B cell (primary cell): ENCODE data around the gene ZCCHC7. TPM values are rescaled to one million over a fixed set of nuclear protein-coding genes. Genes with fewer than 3 reads are reported as not detected.

Experiments
- ATAC-seq: fragments of 200-7000 bp; cut with Tn5 transposase; one replicate; pipeline ENCODE4 v1.10.0; 2021; ENCODE audit warnings: low read depth, mild to moderate bottlenecking, moderate number of reproducible peaks, moderate library complexity
- CTCF ChIA-PET: fragments of 350-600 bp; sonication (Branson Sonifier 250); formaldehyde crosslinking; loops from one replicate; lab custom pipeline; 2021; ENCODE audit warnings: antibody characterized with exemption, inconsistent platforms; lab: Charles Lee
- POLR2A ChIA-PET: fragments of 350-600 bp; sonication (Branson Sonifier 250); formaldehyde crosslinking; loops from one replicate; lab custom pipeline; 2021; ENCODE audit warnings: antibody characterized with exemption; lab: Charles Lee
- DNase-seq: peaks from one replicate; pipeline ENCODE4 v3.0.0; 2013
- H2AFZ ChIP-seq: 2 replicates; pipeline ENCODE4 v1.6.1; 2012; ENCODE audit warnings: mild to moderate bottlenecking, low read depth, low read length; ENCODE audit not compliant: insufficient read depth, poor library complexity, severe bottlenecking
- H3K27ac ChIP-seq, 2 donors: 1 replicate in 1 of 2; 2 replicates in 1 of 2; pipeline ENCODE4 v1.5.1; 2012 to 2013; ENCODE audit warnings: low read length in 2 of 2, mild to moderate bottlenecking in 2 of 2, moderate library complexity in 1 of 2
- H3K27me3 ChIP-seq, 4 experiments: fragments of 200-600 bp in 1 of 4; sonication (generic) in 1 of 4; replicated peaks in 1 of 4; 1 replicate in 2 of 4; 2 replicates in 2 of 4; pipeline versions ENCODE4 v1.6.1 to v1.7.0; 2013 to 2016; ENCODE audit warnings: low read length in 3 of 4, mild to moderate bottlenecking in 2 of 4, mixed read lengths in 1 of 4, moderate library complexity in 1 of 4; ENCODE audit not compliant: insufficient read depth in 4 of 4, control insufficient read depth in 3 of 4; ENCODE audit errors: control extremely low read depth in 1 of 4
- H3K36me3 ChIP-seq, 2 experiments: replicated peaks in 1 of 2; 1 replicate in 1 of 2; 2 replicates in 1 of 2; pipeline versions ENCODE4 v1.6.1 to v1.7.1; 2013; ENCODE audit warnings: low read length in 1 of 2; ENCODE audit not compliant: insufficient read depth in 2 of 2, control insufficient read depth in 1 of 2; ENCODE audit errors: control extremely low read depth in 1 of 2, extremely low read depth in 1 of 2
- H3K4me1 ChIP-seq, 2 donors: fragments of 200-600 bp in 1 of 2; sonication (generic) in 1 of 2; 1 replicate in 1 of 2; 2 replicates in 1 of 2; pipeline versions ENCODE4 v1.5.1 to v1.6.1; 2013 to 2017; ENCODE audit warnings: low read length in 2 of 2; ENCODE audit not compliant: control insufficient read depth in 2 of 2, insufficient read depth in 2 of 2
- H3K4me2 ChIP-seq: replicated peaks from 2 replicates; pipeline ENCODE3; 2012; ENCODE audit warnings: mild to moderate bottlenecking, low read depth, low read length; ENCODE audit not compliant: poor library complexity, severe bottlenecking
- H3K4me3 ChIP-seq, 5 experiments: fragments of 200-600 bp in 1 of 5; sonication (generic) in 1 of 5; 1 replicate in 3 of 5; 2 replicates in 2 of 5; pipeline versions ENCODE4 v1.5.1 to v1.7.0; 2011 to 2016; ENCODE audit warnings: low read length in 4 of 5, mild to moderate bottlenecking in 4 of 5, low read depth in 2 of 5, control low read depth in 1 of 5, moderate library complexity in 1 of 5; ENCODE audit not compliant: insufficient read depth in 1 of 5; ENCODE audit errors: control extremely low read depth in 1 of 5, extremely low read depth in 1 of 5
- H3K79me2 ChIP-seq: fragments of 200-600 bp; sonication (generic); one replicate; pipeline ENCODE4 v1.6.0; 2016; ENCODE audit warnings: low read length; ENCODE audit not compliant: control insufficient read depth, insufficient read depth
- H3K9ac ChIP-seq: fragments of 200-600 bp; sonication (generic); 2 replicates; pipeline ENCODE4 v1.6.1; 2017; ENCODE audit warnings: mild to moderate bottlenecking, low read length, moderate library complexity
- H3K9me3 ChIP-seq, 3 donors: one replicate each; pipeline versions ENCODE4 v1.6.1 to v1.7.1; 2013; ENCODE audit warnings: low read length in 2 of 3; ENCODE audit not compliant: control insufficient read depth in 2 of 3, insufficient read depth in 1 of 3; ENCODE audit errors: control extremely low read depth in 1 of 3
- H4K20me1 ChIP-seq: 2 replicates; pipeline ENCODE4 v1.6.0; 2012; ENCODE audit warnings: mild to moderate bottlenecking, low read length; ENCODE audit not compliant: insufficient read depth, control insufficient read depth, poor library complexity, severe bottlenecking
- H3K27ac Mint-ChIP-seq: one replicate; pipeline ENCODE4 v1.8.0; 2021; ENCODE audit warnings: mixed read lengths
- H3K27me3 Mint-ChIP-seq: one replicate; pipeline ENCODE4 v1.8.0; 2021; ENCODE audit warnings: mixed read lengths
- H3K4me1 Mint-ChIP-seq: one replicate; pipeline ENCODE4 v1.8.0; 2021; ENCODE audit warnings: mixed read lengths
- H3K4me3 Mint-ChIP-seq: one replicate; pipeline ENCODE4 v1.8.0; 2021; ENCODE audit warnings: mixed read lengths
- H3K9me3 Mint-ChIP-seq: one replicate; pipeline ENCODE4 v1.8.0; 2022; ENCODE audit warnings: mixed read lengths; ENCODE audit not compliant: insufficient read depth
- EZH2 ChIP-seq: IDR thresholded peaks from 2 replicates; pipeline ENCODE4 v1.6.1; 2012; ENCODE audit warnings: borderline replicate concordance, low read depth, mild to moderate bottlenecking, moderate library complexity, low read length; ENCODE audit not compliant: insufficient read depth, poor library complexity, severe bottlenecking
- WGBS: methylation state at CpG from one replicate; pipeline ENCODE4 v1.1.5; 2013; ENCODE audit warnings: missing lambda C conversion rate; ENCODE audit not compliant: insufficient coverage; 5-methylcytosine and 5-hydroxymethylcytosine counted together
- intact Hi-C: fragments of 100-400 bp; cut with micrococcal nuclease; formaldehyde crosslinking; loops from one replicate; pipeline ENCODE4 v1.10.0; 2022
- polyA plus RNA-seq: library from polyadenylated mRNA; depleted of rRNA; stranded (reverse); fragments of >200 nt; gene quantifications from 2 replicates; pipeline ENCODE4 v1.2.3, GENCODE V29; 2012
- total RNA-seq, 2 donors: library from RNA; stranded (reverse); fragments of 120-200 nt in 1 of 2; gene quantifications; 1 replicate in 1 of 2; 2 replicates in 1 of 2; pipeline versions ENCODE4 v1.2.3 to v1.2.4, GENCODE V29; 2013 to 2022
- TF ChIP-seq, protein P1 (sequence below): fragments of 200-600 bp; IDR thresholded peaks from one replicate; pipeline ENCODE4 v1.8.0; 2022; ENCODE audit warnings: antibody characterized with exemption, mild to moderate bottlenecking

ZCCHC7 gene
- total and polyA plus RNA-seq, 2 donors (not counting 1 experiment from before 2014, with no cell fraction given), result 56.3 to 83.5 TPM

- H3K27me3 Mint-ChIP-seq, result no peaks in the 10 kb centered on the region
- no peaks in the 10 kb centered on the region for H4K20me1 ChIP-seq
- H3K27ac ChIP-seq, result peak overlapping the region; percentile 75 to 90
- H3K9me3 ChIP-seq, result peaks cover 0 to 17% (median 0%) of the 10 kb centered on the region in 3 donors
- H3K36me3 ChIP-seq, result no peaks in the 10 kb centered on the region
- ChIA-PET POLR2A (interaction anchor here (0.7 to 1.5 kb wide), 6 partner anchors 10 to 1280 kb away, joined by 3 to 7 read pairs (median 4); no protein-coding TSS in a partner anchor), CTCF (interaction anchor here (0.9 to 3.0 kb wide), 7 partner anchors 8 to 49 kb away, joined by 3 to 18 read pairs (median 5); no protein-coding TSS in a partner anchor)
- no peak overlapping the region for H2AFZ ChIP-seq
- H3K27me3 ChIP-seq, result no peaks in the 10 kb centered on the region
- H3K4me1 Mint-ChIP-seq, result peaks cover 81% of the 10 kb centered on the region
- 58% methylated on average over 3 of the region's 6 CpGs for WGBS
- no peak for TF ChIP-seq EZH2
- TF ChIP-seq, protein P1, sequence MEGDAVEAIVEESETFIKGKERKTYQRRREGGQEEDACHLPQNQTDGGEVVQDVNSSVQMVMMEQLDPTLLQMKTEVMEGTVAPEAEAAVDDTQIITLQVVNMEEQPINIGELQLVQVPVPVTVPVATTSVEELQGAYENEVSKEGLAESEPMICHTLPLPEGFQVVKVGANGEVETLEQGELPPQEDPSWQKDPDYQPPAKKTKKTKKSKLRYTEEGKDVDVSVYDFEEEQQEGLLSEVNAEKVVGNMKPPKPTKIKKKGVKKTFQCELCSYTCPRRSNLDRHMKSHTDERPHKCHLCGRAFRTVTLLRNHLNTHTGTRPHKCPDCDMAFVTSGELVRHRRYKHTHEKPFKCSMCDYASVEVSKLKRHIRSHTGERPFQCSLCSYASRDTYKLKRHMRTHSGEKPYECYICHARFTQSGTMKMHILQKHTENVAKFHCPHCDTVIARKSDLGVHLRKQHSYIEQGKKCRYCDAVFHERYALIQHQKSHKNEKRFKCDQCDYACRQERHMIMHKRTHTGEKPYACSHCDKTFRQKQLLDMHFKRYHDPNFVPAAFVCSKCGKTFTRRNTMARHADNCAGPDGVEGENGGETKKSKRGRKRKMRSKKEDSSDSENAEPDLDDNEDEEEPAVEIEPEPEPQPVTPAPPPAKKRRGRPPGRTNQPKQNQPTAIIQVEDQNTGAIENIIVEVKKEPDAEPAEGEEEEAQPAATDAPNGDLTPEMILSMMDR, result no peak
- H3K4me3 ChIP-seq, result peak overlapping the region in 1 of 5 experiments; percentile 27
- peaks cover 77 to 95% of the 10 kb centered on the region in 2 donors for H3K4me1 ChIP-seq
- DNase-seq, result no peak
- intact Hi-C loops, result no loop called here
- ATAC-seq, result no peak
- H3K9ac ChIP-seq, result peak overlapping the region; percentile 6
- H3K79me2 ChIP-seq, result peaks cover 18% of the 10 kb centered on the region
- H3K27ac Mint-ChIP-seq, result peak overlapping the region; percentile 81
- peak overlapping the region; percentile 64 for H3K4me2 ChIP-seq
- H3K4me3 Mint-ChIP-seq, result peak overlapping the region; percentile 45
- H3K9me3 Mint-ChIP-seq, result no peaks in the 10 kb centered on the region
Observed at GRCh38 chr9:37383393-37383792, 263.0 kb downstream of the ZCCHC7 start.
